ENCODE measurements around the gene PLD6.
A peak's percentile ranks its signal among the peaks of the same experiment; 100 is the strongest.

PLD6 gene

DNA sequence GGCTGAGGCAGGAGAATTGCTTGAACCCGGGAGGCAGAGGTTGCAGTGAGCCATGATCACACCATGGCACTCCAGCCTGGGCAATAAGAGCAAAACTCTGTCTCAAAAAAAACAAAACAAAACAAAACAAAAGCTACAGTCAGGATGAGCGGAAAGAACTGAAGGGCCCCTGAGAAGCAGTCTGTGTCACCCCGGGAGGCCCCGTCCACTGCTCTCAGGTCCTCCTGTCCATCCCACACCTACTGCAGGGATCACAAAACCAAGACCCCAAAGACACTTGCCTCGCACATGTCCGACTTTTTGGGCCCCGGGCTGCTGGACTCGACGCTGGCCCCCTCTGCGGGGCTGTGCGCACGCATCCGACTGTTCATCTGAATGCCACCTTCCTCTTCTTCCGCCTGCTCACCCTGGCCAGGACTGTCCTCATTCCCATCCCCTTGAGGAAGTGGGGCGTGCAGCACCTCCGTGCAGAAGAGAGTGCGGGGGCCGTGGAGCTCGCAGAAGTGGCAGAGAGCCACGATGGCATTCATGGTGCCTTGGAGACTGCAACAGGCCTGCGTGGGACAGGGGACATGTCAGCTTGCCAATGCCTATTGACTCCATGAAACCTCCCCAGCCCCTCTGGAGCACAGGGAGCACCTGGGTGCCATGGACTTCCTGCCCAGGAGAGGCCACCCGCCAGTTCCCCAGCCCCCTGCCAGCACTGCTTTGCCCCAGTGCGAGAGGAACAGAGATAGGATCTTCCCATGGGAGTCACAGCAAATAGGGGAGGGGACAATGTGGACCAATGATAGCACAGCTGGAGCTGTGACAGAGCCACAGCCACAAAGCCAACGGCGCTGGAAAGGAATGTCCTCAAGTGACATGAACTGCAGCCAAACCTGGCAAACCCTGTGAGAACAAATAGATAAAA, 21.7 kb upstream of the PLD6 start:
- peak overlapping the region; percentile 24; the same call in 1 of the 2 replicates for H3K4me2 ChIP-seq
- peak overlapping the region; percentile 12; the same call in 1 of the 2 replicates for H3K27ac ChIP-seq
- H3K36me3 ChIP-seq, result peaks cover 99% of the 10 kb centered on the region
- H3K4me1 ChIP-seq, result peaks cover 42% of the 10 kb centered on the region
- no peak overlapping the region for H3K9ac ChIP-seq
- H3K9me3 ChIP-seq, result no peaks in the 10 kb centered on the region
- H3K27me3 ChIP-seq, result no peaks in the 10 kb centered on the region
- H4K20me1 ChIP-seq, result peaks cover 23% of the 10 kb centered on the region; the same call in 1 of the 2 replicates
- TF ChIP-seq Cebpa-rat (IDR thresholded peaks at IDR 0.05), result no peak
- H3K4me3 ChIP-seq, result no peak overlapping the region

DNA sequence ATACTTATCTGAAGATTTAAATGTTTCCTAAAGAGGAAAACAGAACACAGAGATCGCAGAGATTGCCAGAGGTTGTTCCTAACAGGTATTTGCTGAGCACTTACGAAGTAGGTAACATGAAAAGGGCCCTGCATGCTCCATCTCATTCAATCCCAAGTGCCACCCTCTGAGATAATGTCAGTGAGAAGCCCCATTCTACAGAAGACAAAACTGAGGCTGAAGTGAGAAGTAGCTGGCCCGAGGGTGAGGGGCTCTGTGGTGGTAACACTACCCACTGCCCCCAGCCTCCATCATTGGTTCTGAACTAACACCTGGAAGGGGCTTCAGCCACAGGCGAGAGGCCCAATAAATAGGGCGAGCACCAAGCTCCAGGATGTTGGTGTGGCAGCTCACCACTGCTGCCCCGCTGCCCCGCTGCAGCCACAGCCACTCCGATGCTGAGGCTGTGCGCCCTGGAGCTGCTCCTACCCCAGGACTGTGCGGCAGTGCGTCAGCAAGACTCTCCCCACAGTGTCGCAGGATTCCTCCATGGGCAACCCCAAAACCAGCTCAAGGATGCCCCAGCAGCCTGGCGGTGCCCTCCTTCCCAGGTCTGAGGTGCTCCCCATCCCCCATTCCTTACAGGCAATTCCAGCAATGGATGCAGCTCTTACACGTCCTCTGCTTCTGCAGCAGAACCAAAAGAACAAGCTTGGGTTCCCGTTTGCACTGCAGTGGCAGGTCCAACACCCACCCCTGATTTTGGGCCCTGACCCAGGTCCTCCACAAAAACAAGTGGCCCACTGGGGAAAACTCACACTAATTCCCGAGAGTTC, 20.5 kb upstream of the PLD6 start:
- Histone ChIP-seq H3K36me3 (peaks cover 99% of the 10 kb centered on the region), H3K9ac (no peak overlapping the region), H3K27ac (no peak overlapping the region), H4K20me1 (peaks cover 11% of the 10 kb centered on the region; the same call in 1 of the 2 replicates), H3K27me3 (no peaks in the 10 kb centered on the region), H3K4me3 (no peak overlapping the region), H3K4me2 (no peak overlapping the region), H3K4me1 (peaks cover 49% of the 10 kb centered on the region), H3K9me3 (no peaks in the 10 kb centered on the region)
- no peak for TF ChIP-seq Cebpa-rat (IDR thresholded peaks at IDR 0.05)

DNA sequence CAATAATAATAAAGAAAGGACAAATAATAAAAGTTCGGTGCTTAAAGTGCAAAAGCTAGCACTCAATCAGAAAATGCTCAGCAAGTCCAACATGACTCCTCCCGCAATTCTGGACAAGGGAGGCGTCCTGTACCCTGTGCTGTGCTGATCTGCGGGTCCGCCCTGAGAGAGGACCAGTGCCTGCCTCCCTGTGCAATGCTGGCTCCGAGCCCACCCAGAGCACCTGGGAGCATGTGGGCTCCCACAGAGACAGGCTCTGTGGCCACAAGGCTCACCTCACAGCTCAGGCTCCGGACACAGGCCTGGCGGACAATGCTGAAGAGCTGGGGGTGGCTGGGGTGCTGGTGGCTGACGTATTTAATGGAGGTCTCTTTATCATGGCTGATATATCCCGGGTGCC, 19.8 kb upstream of the PLD6 start:
- no peaks in the 10 kb centered on the region for H3K9me3 ChIP-seq
- H3K27ac ChIP-seq, result 0 out of 2 replicates have a peak overlapping the region, but pooled peaks have one; percentile 14
- peak overlapping the region; percentile 35 for H3K4me2 ChIP-seq
- peaks cover 49% of the 10 kb centered on the region for H3K4me1 ChIP-seq
- H3K27me3 ChIP-seq, result no peaks in the 10 kb centered on the region
- no peak for TF ChIP-seq Cebpa-rat (IDR thresholded peaks at IDR 0.05)
- no peak overlapping the region for H3K4me3 ChIP-seq
- H4K20me1 ChIP-seq, result 0 out of 2 replicates have a peak, but pooled peaks cover 8% of the 10 kb centered on the region
- H3K9ac ChIP-seq, result no peak overlapping the region
- H3K36me3 ChIP-seq, result peaks cover 99% of the 10 kb centered on the region

DNA sequence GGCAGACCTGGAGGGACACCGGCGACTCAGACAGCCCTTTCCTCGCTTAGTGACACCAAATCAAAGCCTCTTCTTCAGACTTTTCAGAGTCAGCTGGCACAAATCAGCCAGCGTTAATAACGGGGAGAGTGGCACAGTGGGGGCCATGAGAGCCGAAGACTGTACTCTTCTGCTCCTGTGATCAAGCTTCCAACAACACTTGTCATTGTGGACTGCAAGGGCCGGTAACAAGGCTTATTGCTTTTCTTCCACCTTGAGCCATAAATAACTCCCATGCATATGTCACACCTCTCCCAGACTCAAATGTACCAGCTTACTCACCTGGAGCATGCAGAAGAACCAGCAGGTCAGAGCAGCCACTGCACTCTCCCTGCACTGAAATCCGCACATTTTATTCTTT, 18.0 kb upstream of the PLD6 start:
- Histone ChIP-seq H3K27me3 (no peaks in the 10 kb centered on the region), H3K4me1 (peaks cover 49% of the 10 kb centered on the region), H3K36me3 (peaks cover 97% of the 10 kb centered on the region), H4K20me1 (0 out of 2 replicates have a peak, but pooled peaks cover 14% of the 10 kb centered on the region), H3K9ac (no peak overlapping the region), H3K4me3 (no peak overlapping the region), H3K27ac (peak overlapping the region; percentile 67), H3K9me3 (no peaks in the 10 kb centered on the region), H3K4me2 (no peak overlapping the region)
- no peak for TF ChIP-seq Cebpa-rat (IDR thresholded peaks at IDR 0.05)

DNA sequence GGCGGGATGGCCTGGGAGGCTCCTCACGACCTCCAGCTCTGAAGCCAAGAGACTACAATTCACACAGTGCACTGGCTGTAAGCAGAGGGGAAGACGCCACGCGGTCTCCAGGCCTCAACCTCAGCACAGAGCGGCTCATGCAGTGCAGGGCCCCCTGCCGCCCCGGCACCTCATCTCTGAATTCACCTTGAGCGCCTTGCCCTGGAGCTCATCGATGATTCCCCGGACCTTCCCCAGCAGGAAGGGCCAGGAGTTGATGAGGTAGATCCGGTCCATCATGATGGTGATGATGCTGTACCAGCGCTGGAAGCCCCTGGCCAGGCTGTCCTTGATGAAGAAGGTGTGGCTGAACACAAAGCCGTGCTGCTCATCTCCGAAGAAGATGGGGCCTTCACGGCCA, 17.6 kb upstream of the PLD6 start:
- peaks cover 45% of the 10 kb centered on the region for H3K4me1 ChIP-seq
- no peak for TF ChIP-seq Cebpa-rat (IDR thresholded peaks at IDR 0.05)
- peak overlapping the region; percentile 29; the same call in 1 of the 2 replicates for H3K9ac ChIP-seq
- 0 out of 2 replicates have a peak, but pooled peaks cover 14% of the 10 kb centered on the region for H4K20me1 ChIP-seq
- peaks cover 97% of the 10 kb centered on the region for H3K36me3 ChIP-seq
- H3K4me3 ChIP-seq, result no peak overlapping the region
- H3K4me2 ChIP-seq, result peak overlapping the region; percentile 61
- no peaks in the 10 kb centered on the region for H3K9me3 ChIP-seq
- peak overlapping the region; percentile 67 for H3K27ac ChIP-seq
- no peaks in the 10 kb centered on the region for H3K27me3 ChIP-seq

DNA sequence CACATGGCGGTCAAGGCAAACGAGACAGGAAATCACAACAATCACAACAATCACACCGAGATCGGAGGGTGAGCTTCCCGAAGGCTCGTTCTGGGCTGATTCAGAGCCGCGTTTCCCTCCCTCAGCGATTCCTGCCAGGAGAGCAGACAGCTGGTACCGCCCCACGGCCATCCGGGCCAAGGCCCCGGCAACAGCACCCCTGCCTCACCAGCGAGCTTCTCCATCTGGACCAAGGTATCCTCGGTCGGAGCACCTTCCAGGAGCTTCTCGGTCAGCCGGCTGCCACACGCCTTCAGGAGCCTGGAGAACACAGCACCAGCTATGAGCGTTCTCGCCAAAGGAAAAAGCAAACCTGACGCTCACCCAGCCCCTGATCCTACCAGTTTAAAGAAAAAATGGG, 15.2 kb upstream of the PLD6 start:
- Histone ChIP-seq H3K36me3 (peaks cover 97% of the 10 kb centered on the region), H3K27ac (no peak overlapping the region), H3K4me1 (peaks cover 36% of the 10 kb centered on the region), H3K4me3 (no peak overlapping the region), H3K4me2 (no peak overlapping the region), H3K27me3 (no peaks in the 10 kb centered on the region), H3K9me3 (no peaks in the 10 kb centered on the region), H3K9ac (no peak overlapping the region), H4K20me1 (0 out of 2 replicates have a peak, but pooled peaks cover 12% of the 10 kb centered on the region)
- no peak for TF ChIP-seq Cebpa-rat (IDR thresholded peaks at IDR 0.05)

DNA sequence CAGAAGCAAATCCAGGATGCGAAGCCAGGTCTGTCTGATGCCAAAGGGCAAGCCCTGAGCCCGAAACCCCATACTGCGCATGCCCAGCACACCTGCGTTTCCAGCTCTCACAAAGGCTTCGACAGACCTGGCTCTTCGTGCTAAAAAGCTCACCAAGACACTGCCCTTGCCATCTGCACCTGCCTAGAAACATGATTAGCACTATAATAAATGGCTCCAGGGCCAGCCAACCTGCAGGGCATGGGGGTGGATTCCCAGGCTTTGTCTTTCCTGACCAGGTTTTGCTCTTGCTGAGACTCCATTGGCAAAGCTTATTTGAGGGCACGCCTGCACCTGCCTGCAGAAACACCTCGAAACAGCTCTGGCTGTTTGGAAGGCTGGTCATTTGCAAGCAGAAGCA, 14.4 kb upstream of the PLD6 start:
- no peaks in the 10 kb centered on the region for H3K9me3 ChIP-seq
- no peak overlapping the region for H3K27ac ChIP-seq
- H4K20me1 ChIP-seq, result 0 out of 2 replicates have a peak, but pooled peaks cover 12% of the 10 kb centered on the region
- H3K4me3 ChIP-seq, result no peak overlapping the region
- peaks cover 97% of the 10 kb centered on the region for H3K36me3 ChIP-seq
- peaks cover 30% of the 10 kb centered on the region for H3K4me1 ChIP-seq
- no peak for TF ChIP-seq Cebpa-rat (IDR thresholded peaks at IDR 0.05)
- no peak overlapping the region for H3K4me2 ChIP-seq
- H3K27me3 ChIP-seq, result no peaks in the 10 kb centered on the region
- no peak overlapping the region for H3K9ac ChIP-seq

DNA sequence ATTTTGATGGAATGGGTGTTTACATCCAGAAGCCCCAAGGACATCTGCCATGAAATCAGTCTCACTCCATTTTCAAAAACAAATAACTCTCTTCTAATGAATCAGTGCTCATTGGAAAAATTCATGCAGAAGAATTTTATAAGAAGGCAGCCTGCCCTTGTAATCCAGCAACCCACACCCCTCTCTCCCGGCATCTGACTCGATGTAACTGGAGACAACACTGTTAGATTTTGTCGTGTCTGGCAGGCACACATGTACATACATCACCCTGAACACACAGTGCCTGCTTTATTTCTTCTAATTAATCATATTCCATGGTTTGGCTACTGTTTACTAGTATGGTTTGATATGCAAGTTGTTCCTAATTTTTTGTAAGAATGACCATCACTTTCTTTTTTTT, 11.9 kb upstream of the PLD6 start:
- H3K27me3 ChIP-seq, result no peaks in the 10 kb centered on the region
- peaks cover 9% of the 10 kb centered on the region for H3K4me1 ChIP-seq
- H3K36me3 ChIP-seq, result peaks cover 99% of the 10 kb centered on the region
- H3K4me2 ChIP-seq, result no peak overlapping the region
- H3K9me3 ChIP-seq, result no peaks in the 10 kb centered on the region
- H3K9ac ChIP-seq, result no peak overlapping the region
- H3K27ac ChIP-seq, result no peak overlapping the region
- H3K4me3 ChIP-seq, result no peak overlapping the region
- no peak for TF ChIP-seq Cebpa-rat (IDR thresholded peaks at IDR 0.05)
- 0 out of 2 replicates have a peak, but pooled peaks cover 12% of the 10 kb centered on the region for H4K20me1 ChIP-seq

DNA sequence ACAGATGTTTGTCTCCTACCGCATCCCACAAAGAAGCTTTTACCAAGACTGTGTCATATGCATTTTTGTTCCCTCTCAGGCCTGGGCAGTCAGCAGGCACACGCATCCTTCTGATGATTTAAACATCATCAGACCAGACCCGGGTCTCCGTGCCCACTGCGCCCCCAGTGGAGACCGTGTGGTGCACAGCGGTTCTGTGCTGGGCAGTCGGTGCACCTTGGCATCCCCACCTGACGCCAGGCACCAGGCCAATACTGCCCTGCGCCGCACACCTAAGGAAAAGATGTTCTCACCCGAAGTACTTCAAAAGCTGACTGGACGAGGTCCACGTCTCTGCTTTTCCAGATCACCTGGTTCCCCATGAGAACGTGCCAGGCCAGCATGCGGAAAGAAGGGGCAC, 10.6 kb upstream of the PLD6 start:
- peaks cover 6% of the 10 kb centered on the region for H3K4me1 ChIP-seq
- 0 out of 2 replicates have a peak, but pooled peaks cover 12% of the 10 kb centered on the region for H4K20me1 ChIP-seq
- no peak overlapping the region for H3K4me2 ChIP-seq
- no peak overlapping the region for H3K4me3 ChIP-seq
- no peak overlapping the region for H3K9ac ChIP-seq
- H3K36me3 ChIP-seq, result peaks cover 93% of the 10 kb centered on the region
- no peaks in the 10 kb centered on the region for H3K27me3 ChIP-seq
- no peaks in the 10 kb centered on the region for H3K9me3 ChIP-seq
- TF ChIP-seq Cebpa-rat (IDR thresholded peaks at IDR 0.05), result no peak
- H3K27ac ChIP-seq, result no peak overlapping the region

All from BLaER1 (cell line).